ENCODE results near the gene SNX8. TPM values are rescaled to one million over a fixed set of nuclear protein-coding genes. Genes with fewer than 3 reads are reported as not detected.

Gene SNX8
- total RNA-seq, 4 donors from 2014 or later, result 16.0 to 63.3 (median 31.6) TPM

DNA sequence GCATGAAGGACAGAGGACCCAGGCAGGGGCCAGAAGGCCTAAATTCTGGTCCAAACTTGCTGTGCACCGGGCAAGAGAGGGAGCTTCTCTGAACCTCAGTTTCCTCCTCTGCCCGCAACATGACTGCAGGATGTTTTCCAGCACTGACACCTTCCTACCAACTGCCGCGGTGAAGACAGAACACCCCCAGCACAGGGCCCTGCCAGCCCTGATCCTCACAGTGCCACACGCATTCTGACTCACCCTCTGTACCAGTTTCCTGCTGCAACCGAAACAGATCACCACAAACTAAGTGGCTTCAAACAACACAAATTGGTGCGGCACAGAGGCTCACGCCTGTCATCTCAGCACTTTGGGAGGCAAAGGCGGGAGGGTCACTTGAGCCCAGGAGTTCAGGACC lies 99.6 kb downstream of the SNX8 start:
- TF ChIP-seq, protein P1, sequence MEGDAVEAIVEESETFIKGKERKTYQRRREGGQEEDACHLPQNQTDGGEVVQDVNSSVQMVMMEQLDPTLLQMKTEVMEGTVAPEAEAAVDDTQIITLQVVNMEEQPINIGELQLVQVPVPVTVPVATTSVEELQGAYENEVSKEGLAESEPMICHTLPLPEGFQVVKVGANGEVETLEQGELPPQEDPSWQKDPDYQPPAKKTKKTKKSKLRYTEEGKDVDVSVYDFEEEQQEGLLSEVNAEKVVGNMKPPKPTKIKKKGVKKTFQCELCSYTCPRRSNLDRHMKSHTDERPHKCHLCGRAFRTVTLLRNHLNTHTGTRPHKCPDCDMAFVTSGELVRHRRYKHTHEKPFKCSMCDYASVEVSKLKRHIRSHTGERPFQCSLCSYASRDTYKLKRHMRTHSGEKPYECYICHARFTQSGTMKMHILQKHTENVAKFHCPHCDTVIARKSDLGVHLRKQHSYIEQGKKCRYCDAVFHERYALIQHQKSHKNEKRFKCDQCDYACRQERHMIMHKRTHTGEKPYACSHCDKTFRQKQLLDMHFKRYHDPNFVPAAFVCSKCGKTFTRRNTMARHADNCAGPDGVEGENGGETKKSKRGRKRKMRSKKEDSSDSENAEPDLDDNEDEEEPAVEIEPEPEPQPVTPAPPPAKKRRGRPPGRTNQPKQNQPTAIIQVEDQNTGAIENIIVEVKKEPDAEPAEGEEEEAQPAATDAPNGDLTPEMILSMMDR (IDR thresholded peaks at IDR 0.05; ENCODE audit: low read depth), result no peak

DNA sequence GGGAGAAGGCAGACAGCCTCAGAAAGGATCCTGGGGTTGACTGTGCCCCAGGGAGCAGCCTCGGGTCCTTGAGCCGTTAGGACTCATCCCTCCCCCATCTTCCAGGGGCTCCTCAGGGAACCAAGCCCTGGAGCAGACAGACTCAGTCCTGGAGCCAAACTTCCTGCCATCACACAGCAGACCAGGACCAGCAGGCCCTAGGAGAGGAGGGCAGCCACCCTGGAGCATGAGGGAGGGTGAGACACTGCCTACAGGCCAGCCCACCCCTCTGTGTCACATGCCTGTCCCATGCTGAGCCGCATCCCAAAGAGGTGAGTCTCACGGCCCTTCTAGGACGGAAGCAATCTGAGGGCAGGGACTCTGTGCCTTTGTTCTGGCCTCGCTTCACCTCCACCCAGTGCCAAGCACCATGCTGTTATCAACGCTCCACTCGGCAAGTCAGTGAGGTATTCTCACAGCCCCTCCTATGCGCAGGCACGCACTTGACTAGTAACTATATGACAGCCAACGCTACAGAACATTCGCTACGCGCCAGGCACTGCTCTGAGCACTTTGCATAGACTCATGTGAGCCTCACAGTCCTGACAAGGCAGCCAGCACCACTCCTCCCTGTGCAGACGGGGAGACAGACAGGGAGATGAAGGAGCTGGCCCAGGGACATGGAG lies 100.6 kb downstream of the SNX8 start:
- TF ChIP-seq, protein P1 (IDR thresholded peaks at IDR 0.05; ENCODE audit: low read depth), result no peak

DNA sequence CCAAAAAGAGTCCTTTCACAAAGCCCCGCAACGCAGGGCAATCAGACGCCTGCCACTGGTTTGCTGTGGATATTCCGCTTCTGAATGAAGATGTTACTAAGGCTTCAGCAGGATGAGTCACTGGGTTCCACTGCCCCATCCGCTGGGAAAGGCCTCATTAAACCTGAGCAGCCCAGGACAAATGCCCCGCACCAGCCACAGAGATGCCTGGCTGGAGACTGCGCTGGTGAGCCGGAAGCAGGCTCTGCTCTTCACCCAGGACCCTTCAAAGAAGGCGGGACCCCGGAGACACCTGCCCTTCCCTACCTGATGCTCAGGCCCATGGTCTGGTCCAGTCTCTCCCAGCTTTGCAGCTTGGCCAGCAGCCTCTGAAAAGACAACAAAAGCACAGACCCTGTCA lies 101.3 kb downstream of the SNX8 start:
- TF ChIP-seq, protein P1 (IDR thresholded peaks at IDR 0.05; ENCODE audit: low read depth), result no peak

DNA sequence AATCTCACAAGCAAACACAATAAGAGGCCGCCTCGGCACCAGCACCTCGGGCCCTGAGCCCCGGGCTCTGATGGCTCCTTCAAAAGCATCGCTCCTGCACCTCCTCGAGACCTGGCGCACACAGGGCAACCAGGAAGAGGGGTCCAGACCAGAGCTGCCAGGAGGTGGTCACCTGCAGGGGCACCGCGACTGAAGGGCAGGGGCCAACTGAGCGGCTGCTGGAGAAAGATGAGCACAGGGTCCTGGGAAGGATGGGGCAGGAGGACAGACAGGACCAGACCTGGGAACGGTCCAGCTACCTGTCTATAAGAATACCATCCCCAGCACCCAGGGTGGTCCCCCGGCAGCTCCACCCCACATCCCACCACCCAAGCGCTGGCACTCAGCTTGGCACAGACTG lies 102.3 kb downstream of the SNX8 start:
- TF ChIP-seq, protein P1 (IDR thresholded peaks at IDR 0.05; ENCODE audit: low read depth), result no peak

DNA sequence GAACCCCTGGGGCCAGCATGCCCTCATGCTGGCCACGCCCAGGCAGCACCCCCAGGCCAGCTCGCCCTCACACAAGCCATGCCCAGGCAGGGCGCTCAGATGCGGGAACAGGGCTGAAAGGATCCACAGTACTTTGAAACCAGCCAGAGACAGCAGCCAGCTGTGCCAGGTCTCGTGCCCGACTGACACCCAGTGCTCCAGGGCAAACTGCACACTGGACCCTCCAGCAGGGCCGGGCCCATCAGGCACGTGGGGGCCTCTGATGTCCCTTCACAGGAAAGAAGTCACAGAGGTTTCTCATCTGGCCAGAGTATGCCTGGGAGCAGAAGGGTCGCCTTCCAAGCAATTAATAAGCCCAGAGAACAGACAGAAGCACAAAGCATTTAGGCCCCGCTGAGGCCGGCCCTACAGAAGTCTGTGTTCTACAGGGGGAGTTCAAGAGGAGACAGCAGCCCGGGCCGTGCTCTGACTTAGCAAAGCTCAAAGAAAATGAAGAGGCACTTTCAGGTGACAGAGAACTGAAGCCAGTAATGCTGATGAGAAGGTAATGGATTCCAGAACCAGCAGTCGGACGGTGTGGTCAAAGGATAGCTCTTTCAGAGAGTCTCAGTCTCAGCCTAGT lies 102.9 kb downstream of the SNX8 start:
- TF ChIP-seq, protein P1 (IDR thresholded peaks at IDR 0.05; ENCODE audit: low read depth), result no peak

DNA sequence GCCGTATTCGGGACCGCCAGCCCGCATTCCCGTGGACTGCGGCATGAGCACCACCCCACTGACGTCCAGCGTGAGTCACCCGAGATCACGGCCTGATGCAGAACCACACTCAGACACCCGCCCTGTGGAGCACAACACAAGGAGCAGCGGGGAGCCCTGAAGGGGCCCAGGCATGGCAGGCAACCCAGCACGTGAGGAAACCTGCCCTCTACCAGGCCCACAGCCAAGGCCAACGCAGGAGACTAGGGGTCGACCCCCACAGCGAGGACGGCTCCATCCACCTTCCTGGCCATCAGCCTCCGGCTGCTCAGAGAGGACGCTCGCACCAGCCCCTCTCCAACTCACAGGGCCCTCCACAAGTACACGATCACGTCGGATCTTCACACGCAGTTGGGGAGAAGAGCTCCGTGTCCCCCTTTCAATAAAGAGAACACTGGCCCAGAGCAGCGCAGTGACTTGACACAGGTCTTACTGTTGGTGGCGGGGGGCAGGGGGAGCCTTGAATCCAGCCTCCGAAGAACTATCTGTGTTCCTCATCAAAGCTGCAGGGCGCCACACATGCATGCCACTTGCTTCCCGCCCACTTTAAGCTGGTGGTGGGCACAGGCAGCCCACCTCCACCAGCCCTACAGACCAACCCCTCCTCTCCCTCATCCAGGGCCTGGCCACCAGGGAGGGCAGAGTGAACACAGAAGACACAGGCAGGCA lies 103.5 kb downstream of the SNX8 start:
- TF ChIP-seq, protein P1 (IDR thresholded peaks at IDR 0.05; ENCODE audit: low read depth), result no peak

DNA sequence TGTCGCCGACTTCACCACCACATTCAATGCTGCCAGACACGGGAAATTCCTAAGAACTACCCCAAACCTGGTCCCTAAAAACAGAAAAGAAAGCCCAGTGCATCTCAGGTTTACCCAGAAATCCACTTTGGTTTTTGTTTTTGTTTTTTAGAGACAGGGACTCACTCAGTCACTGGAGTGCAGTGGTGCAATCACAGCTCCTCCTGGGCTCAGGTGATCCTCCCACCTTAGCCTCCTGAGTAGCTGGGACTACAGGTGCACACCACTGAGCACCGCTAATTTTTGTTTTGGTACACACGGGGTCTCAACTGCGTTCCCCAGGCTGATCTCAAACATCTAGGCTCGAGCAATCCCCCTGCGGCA lies 104.3 kb downstream of the SNX8 start:
- TF ChIP-seq, protein P1 (IDR thresholded peaks at IDR 0.05; ENCODE audit: low read depth), result no peak

Measured in subcutaneous adipose tissue (tissue), 4 donors.